ENCODE results near the gene SSMEM1. TPM values are rescaled to one million over a fixed set of nuclear protein-coding genes. Genes with fewer than 3 reads are reported as not detected.

SSMEM1 gene
- total RNA-seq, 4 donors from 2014 or later, result not detected

DNA sequence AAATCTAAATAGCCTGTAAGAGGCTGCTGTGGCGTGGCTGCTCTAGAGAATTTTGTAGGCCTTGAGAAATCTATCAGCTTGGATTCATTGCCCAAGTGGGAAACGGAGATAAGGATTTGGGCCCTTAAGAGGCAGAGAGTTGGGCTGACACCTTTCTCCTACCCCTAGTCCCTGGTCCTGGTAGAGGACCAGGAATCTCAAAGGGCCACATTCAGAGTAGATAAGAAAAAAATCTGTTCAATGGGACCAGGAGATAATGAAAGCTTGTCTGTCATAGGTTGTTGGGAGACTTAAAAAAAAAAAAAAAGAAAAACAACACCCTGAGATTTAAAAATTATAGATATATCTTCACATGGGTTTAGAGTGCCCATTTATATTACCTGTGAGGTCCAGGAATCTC lies 20.3 kb upstream of the SSMEM1 start:
- Histone ChIP-seq H3K27ac (no peak overlapping the region), H3K4me1 (no peaks in the 10 kb centered on the region), H3K36me3 (peaks cover 0 to 70% (median 2%) of the 10 kb centered on the region in 3 donors), H3K4me3 (no peak overlapping the region), H3K9me3 (no peaks in the 10 kb centered on the region), H3K27me3 (no peaks in the 10 kb centered on the region)
- WGBS, 2 donors, result 97 to 98% methylated on average over 2 of the region's 2 CpGs
- DNase-seq (ENCODE audit: low spot score in 2 of 2), result no peak
- TF ChIP-seq, protein P1, sequence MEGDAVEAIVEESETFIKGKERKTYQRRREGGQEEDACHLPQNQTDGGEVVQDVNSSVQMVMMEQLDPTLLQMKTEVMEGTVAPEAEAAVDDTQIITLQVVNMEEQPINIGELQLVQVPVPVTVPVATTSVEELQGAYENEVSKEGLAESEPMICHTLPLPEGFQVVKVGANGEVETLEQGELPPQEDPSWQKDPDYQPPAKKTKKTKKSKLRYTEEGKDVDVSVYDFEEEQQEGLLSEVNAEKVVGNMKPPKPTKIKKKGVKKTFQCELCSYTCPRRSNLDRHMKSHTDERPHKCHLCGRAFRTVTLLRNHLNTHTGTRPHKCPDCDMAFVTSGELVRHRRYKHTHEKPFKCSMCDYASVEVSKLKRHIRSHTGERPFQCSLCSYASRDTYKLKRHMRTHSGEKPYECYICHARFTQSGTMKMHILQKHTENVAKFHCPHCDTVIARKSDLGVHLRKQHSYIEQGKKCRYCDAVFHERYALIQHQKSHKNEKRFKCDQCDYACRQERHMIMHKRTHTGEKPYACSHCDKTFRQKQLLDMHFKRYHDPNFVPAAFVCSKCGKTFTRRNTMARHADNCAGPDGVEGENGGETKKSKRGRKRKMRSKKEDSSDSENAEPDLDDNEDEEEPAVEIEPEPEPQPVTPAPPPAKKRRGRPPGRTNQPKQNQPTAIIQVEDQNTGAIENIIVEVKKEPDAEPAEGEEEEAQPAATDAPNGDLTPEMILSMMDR (IDR thresholded peaks at IDR 0.05), result no peak
- no peak for TF ChIP-seq POLR2A (IDR thresholded peaks at IDR 0.05)
- TF ChIP-seq EP300 (IDR thresholded peaks at IDR 0.05), result no peak

DNA sequence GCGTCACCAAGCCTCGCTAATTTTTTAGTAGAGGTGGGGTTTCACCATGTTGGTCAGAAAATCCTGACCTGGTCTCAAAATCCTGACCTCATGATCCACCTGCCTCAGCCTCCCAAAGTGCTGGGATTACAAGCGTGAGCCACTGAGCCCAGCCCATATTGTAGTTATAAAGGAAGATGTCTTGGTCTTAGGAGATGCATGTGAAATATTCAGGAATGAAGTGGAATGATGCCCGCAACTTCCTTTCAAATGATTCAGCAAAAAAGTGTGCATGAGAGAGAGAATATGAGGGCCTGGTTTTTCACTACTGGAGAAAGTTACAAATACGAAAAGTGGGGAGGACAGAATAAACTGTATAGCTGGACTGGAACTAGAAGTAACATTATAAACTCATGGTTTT lies 18.3 kb upstream of the SSMEM1 start:
- no peak overlapping the region for H3K27ac ChIP-seq
- H3K27me3 ChIP-seq, result no peaks in the 10 kb centered on the region
- WGBS, 2 donors, result 76 to 94% methylated on average over 5 of the region's 5 CpGs
- H3K4me3 ChIP-seq, result no peak overlapping the region
- H3K4me1 ChIP-seq, result no peaks in the 10 kb centered on the region
- no peak for TF ChIP-seq EP300 (IDR thresholded peaks at IDR 0.05)
- TF ChIP-seq POLR2A (IDR thresholded peaks at IDR 0.05), result no peak
- TF ChIP-seq, protein P1 (IDR thresholded peaks at IDR 0.05), result no peak
- DNase-seq (ENCODE audit: low spot score in 2 of 2), result no peak
- H3K36me3 ChIP-seq, result peaks cover 0 to 70% (median 2%) of the 10 kb centered on the region in 3 donors
- no peaks in the 10 kb centered on the region for H3K9me3 ChIP-seq

DNA sequence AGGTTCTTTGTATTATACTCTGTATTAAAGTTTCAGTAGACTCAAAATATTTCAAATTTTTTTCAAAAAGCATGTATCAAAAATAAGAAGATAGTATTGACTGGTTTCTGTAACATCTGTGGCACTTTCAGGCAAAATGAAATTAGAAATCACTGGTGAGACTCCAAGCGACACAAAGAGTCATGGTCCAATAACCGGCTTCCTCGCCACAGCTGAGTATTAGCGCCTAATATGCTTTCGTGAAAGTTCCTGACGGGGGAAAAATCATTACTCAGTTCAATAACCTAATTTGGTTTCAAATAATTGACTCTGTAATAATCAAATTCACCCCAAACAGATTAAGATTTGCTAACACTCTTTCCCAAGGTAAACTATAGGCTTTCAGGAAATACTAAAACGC lies 15.9 kb upstream of the SSMEM1 start:
- peaks cover 0 to 65% (median 0%) of the 10 kb centered on the region in 3 donors for H3K36me3 ChIP-seq
- WGBS, 2 donors, result 93 to 96% methylated on average over 7 of the region's 7 CpGs

DNA sequence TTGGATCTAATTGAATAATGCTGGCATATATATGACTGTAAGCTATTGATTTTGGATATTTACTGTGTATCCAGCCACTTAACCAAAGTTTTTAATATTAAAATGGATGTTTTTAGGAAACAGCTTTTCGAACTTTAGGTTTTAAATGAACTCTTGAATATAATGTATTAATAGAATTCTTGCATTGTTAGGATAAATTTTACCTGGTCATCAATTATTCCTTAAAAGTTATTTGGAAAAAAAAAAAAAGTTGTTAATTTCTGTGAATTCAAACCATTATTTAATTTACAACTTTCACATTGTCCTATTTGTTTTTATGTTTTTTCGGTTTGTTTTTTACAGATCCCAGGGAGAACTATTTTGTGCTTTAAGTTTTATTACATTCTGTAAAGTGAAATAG lies 12.3 kb upstream of the SSMEM1 start:
- no peaks in the 10 kb centered on the region for H3K27me3 ChIP-seq
- TF ChIP-seq EP300 (IDR thresholded peaks at IDR 0.05) (no peak), POLR2A (IDR thresholded peaks at IDR 0.05) (no peak)
- TF ChIP-seq, protein P1 (IDR thresholded peaks at IDR 0.05), result no peak
- WGBS, 2 donors, result 96% methylated on average over 2 of the region's 2 CpGs
- H3K4me1 ChIP-seq, result peaks cover 0 to 5% (median 0%) of the 10 kb centered on the region in 4 donors
- H3K36me3 ChIP-seq, result peaks cover 0 to 72% (median 5%) of the 10 kb centered on the region in 3 donors
- H3K9me3 ChIP-seq, result no peaks in the 10 kb centered on the region
- H3K4me3 ChIP-seq, result no peak overlapping the region
- DNase-seq (ENCODE audit: low spot score in 2 of 2), result no peak
- H3K27ac ChIP-seq, result no peak overlapping the region

More for the DNA sequence above, 15.9 kb upstream of the SSMEM1 start:
- no peaks in the 10 kb centered on the region for H3K4me1 ChIP-seq
- TF ChIP-seq POLR2A (IDR thresholded peaks at IDR 0.05) (no peak), EP300 (IDR thresholded peaks at IDR 0.05) (no peak)
- TF ChIP-seq, protein P1 (IDR thresholded peaks at IDR 0.05), result no peak
- no peaks in the 10 kb centered on the region for H3K9me3 ChIP-seq
- DNase-seq (ENCODE audit: low spot score in 2 of 2), result no peak
- H3K27me3 ChIP-seq, result no peaks in the 10 kb centered on the region
- no peak overlapping the region for H3K27ac ChIP-seq
- no peak overlapping the region for H3K4me3 ChIP-seq

DNA sequence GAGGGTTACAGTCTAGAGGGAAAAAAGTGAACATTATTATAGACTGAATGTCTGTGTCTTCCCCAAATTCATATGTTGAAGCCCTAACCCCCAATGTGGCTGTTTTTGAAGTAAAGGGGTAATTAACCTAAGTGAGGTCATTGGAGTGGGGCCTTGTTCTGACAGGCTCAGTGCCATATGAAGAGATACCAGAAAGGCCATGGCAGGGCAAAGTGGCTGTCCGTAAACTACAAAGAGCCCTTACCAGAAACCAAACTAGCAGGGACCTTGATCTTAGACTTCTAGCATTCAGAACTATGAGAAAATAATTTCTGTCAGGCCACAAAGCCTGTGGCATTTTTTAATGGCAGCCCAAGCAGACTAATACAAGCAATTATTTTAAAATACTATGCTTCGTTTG lies 11.2 kb upstream of the SSMEM1 start:
- Histone ChIP-seq H3K27ac (no peak overlapping the region), H3K4me1 (peaks cover 0 to 5% (median 0%) of the 10 kb centered on the region in 4 donors), H3K36me3 (peaks cover 0 to 72% (median 5%) of the 10 kb centered on the region in 3 donors), H3K9me3 (no peaks in the 10 kb centered on the region), H3K4me3 (no peak overlapping the region), H3K27me3 (no peaks in the 10 kb centered on the region)
- no peak for TF ChIP-seq EP300 (IDR thresholded peaks at IDR 0.05)
- no peak for TF ChIP-seq POLR2A (IDR thresholded peaks at IDR 0.05)
- TF ChIP-seq, protein P1 (IDR thresholded peaks at IDR 0.05), result no peak
- WGBS, 2 donors, result 48 to 94% methylated on average over 2 of the region's 2 CpGs
- DNase-seq (ENCODE audit: low spot score in 2 of 2), result no peak
